HG02943 (cell line): ENCODE data around the gene LINC01488.
A peak's percentile ranks its signal among the peaks of the same experiment; 100 is the strongest.

Experiments used
- ATAC-seq: cut with Tn5 transposase; IDR thresholded peaks from one replicate; pipeline ENCODE4 v1.9.1; 2021; ENCODE audit warnings: mild to moderate bottlenecking, low read depth, moderate library complexity; ENCODE audit not compliant: unreplicated experiment

The LINC01488 gene

GRCh38 chr11:69481393-69481844 lies at the start of gene LINC01488:
Gene LINC01488 (plus strand): TSS chr11:69481663.
- no peak for ATAC-seq

GRCh38 chr11:69431893-69432738 lies 49.3 kb upstream of the LINC01488 start:
- no peak for ATAC-seq

GRCh38 chr11:69433741-69434140 lies 47.7 kb upstream of the LINC01488 start:
- no peak for ATAC-seq

DNA sequence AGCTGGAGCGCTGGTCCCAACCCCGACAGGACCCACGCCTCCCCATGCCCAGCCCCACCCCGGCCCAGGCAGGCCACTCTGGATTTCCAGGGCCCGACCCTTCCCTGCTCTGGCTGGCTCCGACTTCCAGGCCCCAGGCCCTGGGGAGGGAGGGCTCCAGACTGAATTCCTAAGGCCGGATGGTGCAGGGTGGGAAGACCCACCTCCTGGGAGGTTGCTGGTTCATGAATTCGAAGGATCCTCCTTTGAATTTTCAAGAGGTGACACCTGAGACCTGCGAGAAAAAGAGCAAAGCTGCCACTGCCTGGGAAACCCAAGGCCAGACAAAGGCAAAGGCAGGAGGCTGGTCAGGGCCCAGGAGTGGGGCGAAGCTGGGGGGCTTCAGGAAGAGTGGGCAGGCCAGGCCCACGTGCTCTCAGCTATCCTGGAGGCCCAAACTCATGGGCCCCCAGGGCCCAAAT lies 47.0 kb upstream of the LINC01488 start:
- no peak for ATAC-seq

DNA sequence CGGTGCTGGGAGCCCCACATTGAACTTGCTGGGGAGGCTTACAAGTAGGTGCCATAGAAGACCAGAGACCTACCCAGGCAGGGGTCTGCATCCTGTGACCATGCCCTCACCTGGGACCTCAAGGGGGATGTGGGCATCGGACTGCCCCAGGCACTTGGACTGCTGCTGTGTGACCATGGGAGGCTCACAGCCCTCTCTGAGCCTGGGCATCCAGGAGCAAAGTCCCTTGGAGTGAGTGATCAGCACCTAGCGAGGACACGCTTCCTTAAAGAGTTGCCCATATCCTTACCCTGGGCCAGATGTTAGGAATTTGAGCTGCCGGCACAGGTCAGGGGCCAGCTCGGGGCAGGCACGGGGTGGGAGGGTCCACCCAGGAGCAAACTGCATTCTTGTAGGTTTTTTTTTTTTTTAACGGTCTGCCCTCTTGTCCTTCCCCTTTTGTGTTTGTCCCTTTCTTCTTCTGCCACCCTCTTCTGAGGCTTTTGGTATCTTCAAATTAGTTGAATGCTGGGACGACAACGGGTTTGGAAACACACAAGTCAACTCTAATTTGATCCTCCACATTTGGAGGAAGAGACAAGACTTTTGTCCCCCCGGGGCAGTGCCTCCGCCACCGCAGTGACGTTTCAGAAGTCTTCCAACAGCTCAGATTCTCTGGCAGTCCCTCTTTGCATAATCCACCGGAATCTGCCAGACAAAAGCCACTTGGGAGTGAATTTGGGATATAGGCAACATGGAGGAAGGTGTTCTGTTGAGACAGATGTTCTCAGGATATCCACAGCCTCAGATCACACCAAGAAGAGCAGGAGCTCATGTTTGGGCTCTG lies 46.1 kb upstream of the LINC01488 start:
- no peak for ATAC-seq

GRCh38 chr11:69436041-69436982 lies 45.2 kb upstream of the LINC01488 start:
- ATAC-seq = no peak

- no peak for ATAC-seq
These were observed 44.2 kb upstream of the LINC01488 start for GRCh38 chr11:69437001-69437875.

DNA sequence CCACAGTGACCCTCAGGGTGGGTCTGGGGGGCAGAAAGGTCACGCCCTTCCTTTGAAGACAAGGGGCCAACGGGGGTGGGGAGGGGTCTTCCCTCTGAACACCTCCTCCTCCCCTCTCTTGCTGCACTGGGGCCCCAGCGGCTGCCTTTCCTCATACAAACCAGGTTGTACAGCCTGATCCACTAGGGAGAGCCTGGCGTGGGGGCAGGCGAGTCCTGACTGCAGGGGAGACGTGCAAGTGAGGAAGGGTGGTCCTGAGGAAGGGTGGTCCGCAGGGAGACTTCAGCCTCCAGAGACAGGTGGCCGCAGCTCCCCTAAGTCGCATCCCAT lies 43.6 kb upstream of the LINC01488 start:
- no peak for ATAC-seq

DNA sequence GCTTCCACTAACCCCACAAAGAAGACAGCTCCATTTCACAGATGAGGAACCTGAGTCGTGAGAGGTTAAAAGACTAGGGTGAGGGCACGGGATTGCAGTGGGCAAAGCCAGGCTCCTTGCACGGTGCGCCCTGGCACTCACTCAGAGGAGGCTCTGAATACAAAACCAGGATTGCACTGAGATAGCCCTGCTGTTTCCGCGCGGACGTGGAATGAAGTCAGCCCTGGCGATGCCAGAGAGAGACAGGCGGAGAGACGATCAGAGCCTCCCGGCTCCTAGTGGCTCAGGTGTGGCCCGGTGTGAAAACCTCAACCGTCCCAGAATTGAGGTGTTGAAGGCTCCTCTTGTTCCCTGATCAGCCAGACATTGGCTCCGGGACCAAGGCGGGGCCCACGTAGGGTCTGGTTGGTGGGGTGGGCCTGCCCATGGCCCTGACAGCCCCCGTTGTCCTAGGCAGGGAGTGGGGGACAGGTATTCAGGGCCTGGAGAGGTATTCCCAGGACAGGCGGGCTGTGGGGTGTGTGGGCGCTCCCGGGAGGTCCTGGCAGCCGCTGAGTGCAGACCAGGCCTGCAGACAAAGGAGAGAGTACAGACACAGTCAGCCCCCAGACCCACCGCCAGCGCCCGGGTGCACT lies 43.1 kb upstream of the LINC01488 start:
- no peak for ATAC-seq

GRCh38 chr11:69439127-69439526 lies 42.3 kb upstream of the LINC01488 start:
- ATAC-seq = no peak

- ATAC-seq = no peak
These were observed 41.6 kb upstream of the LINC01488 start for GRCh38 chr11:69439651-69440464.

- no peak for ATAC-seq
These were observed 40.6 kb upstream of the LINC01488 start for GRCh38 chr11:69440876-69441275.

- ATAC-seq = no peak
These were observed 39.3 kb upstream of the LINC01488 start for GRCh38 chr11:69442012-69442806.

- ATAC-seq = no peak
These were observed 38.7 kb upstream of the LINC01488 start for GRCh38 chr11:69442807-69443137.

GRCh38 chr11:69443138-69443967 lies 38.1 kb upstream of the LINC01488 start:
- ATAC-seq = peak; percentile 78

DNA sequence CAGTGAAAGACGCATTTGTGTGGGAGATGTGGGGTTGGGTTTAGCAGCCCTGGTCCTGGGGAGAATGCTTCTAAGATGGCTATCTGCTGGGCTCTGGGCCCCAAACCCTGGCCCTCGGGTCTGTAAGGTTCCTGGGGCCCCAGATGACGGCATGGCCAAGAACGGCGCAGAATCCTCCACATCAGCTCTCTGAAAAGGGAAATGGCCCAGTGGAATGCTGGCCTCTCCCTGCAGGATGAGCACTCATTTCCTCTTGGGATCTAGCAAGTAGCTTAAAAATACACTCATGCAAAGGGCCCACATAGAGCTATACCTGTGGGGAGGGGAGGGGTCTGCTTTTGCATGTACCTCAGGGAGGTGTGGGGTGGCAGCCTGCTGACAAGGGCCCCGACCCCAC lies 37.5 kb upstream of the LINC01488 start:
- no peak for ATAC-seq
